ENCODE data around the gene UTS2R. TPM values are rescaled to one million over a fixed set of nuclear protein-coding genes. Genes with fewer than 3 reads are reported as not detected.

UTS2R gene
- total RNA-seq, 1 donor from 2014 or later, result not detected

DNA sequence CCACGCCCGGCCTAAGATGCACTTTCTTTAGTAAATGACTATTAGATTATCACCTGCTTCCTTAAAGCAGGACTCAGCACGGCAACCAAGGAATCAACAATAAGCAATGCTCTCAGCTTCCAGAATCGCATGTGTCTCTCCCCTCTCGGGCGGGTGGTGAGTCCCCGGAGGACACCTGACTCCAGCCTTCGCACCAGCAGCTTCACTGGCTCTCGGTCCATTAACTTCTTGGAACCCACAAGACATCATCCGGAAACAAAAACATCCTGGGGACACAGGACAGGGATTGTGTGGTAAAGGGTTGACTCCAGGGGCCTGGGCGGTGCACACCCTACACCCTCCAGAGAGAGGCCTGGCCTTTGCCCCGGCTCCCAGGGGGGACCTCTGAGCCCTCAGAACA lies 22.7 kb downstream of the UTS2R start:
- no peak for DNase-seq (ENCODE audit: low spot score)
- peaks cover 10% of the 10 kb centered on the region for H3K36me3 Mint-ChIP-seq (ENCODE audit: low read depth, unreplicated experiment)
- H3K27ac Mint-ChIP-seq (ENCODE audit: unreplicated experiment), result no peak overlapping the region
- no peaks in the 10 kb centered on the region for H3K9me3 Mint-ChIP-seq (ENCODE audit: unreplicated experiment)
- no peaks in the 10 kb centered on the region for H3K4me1 Mint-ChIP-seq (ENCODE audit: unreplicated experiment)
- no peak overlapping the region for H3K4me3 Mint-ChIP-seq (ENCODE audit: unreplicated experiment)
- H3K27me3 Mint-ChIP-seq (ENCODE audit: unreplicated experiment), result peaks cover 9% of the 10 kb centered on the region
- TF ChIP-seq, protein P1, sequence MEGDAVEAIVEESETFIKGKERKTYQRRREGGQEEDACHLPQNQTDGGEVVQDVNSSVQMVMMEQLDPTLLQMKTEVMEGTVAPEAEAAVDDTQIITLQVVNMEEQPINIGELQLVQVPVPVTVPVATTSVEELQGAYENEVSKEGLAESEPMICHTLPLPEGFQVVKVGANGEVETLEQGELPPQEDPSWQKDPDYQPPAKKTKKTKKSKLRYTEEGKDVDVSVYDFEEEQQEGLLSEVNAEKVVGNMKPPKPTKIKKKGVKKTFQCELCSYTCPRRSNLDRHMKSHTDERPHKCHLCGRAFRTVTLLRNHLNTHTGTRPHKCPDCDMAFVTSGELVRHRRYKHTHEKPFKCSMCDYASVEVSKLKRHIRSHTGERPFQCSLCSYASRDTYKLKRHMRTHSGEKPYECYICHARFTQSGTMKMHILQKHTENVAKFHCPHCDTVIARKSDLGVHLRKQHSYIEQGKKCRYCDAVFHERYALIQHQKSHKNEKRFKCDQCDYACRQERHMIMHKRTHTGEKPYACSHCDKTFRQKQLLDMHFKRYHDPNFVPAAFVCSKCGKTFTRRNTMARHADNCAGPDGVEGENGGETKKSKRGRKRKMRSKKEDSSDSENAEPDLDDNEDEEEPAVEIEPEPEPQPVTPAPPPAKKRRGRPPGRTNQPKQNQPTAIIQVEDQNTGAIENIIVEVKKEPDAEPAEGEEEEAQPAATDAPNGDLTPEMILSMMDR (IDR thresholded peaks at IDR 0.05; ENCODE audit: unreplicated experiment), result no peak

DNA sequence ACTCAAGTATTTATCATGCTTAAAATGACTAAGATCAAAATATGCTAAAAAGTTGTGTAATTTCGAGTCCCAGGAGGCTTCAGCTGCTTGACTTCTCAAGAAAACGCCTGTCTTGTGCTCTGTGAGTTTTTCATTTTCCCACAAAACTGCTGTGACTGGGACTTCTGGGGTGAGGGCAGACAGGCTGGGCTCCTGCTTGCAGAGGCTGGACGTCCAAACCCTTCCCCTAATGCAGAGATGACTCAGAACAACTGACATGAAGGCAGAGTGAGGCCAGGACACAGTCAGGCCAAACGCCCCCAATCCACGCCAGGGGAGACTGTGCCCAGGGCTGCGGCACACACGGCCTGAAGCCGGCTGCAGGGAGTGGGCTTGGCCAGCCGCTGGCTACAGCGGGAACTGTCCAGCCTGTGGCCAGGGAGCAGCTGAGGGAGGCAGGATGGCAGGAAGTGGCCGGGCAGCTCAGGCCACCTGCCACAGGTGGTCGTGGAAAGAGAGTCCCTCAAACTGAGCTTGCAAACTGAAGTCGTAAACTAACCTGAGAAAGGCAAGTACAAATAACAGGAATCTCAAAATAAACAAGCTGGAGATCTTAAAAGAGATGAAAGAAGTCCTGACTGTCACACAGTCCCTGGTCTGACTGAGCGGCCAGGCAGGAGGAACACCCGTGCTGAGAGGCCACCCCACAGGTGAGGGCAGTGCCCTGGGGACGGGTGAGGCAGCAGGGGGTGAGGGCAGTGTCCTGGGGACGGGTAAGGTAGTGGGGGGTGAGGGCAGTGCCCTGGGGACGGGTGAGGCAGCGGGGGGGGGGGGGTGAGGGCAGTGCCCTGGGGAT lies 25.3 kb downstream of the UTS2R start:
- Mint-ChIP-seq H3K27ac (ENCODE audit: unreplicated experiment) (no peak overlapping the region), H3K9me3 (ENCODE audit: unreplicated experiment) (no peaks in the 10 kb centered on the region), H3K4me1 (ENCODE audit: unreplicated experiment) (no peaks in the 10 kb centered on the region), H3K27me3 (ENCODE audit: unreplicated experiment) (peaks cover 10% of the 10 kb centered on the region), H3K36me3 (ENCODE audit: low read depth, unreplicated experiment) (peaks cover 10% of the 10 kb centered on the region), H3K4me3 (ENCODE audit: unreplicated experiment) (no peak overlapping the region)
- no peak for DNase-seq (ENCODE audit: low spot score)
- TF ChIP-seq, protein P1 (IDR thresholded peaks at IDR 0.05; ENCODE audit: unreplicated experiment), result no peak

DNA sequence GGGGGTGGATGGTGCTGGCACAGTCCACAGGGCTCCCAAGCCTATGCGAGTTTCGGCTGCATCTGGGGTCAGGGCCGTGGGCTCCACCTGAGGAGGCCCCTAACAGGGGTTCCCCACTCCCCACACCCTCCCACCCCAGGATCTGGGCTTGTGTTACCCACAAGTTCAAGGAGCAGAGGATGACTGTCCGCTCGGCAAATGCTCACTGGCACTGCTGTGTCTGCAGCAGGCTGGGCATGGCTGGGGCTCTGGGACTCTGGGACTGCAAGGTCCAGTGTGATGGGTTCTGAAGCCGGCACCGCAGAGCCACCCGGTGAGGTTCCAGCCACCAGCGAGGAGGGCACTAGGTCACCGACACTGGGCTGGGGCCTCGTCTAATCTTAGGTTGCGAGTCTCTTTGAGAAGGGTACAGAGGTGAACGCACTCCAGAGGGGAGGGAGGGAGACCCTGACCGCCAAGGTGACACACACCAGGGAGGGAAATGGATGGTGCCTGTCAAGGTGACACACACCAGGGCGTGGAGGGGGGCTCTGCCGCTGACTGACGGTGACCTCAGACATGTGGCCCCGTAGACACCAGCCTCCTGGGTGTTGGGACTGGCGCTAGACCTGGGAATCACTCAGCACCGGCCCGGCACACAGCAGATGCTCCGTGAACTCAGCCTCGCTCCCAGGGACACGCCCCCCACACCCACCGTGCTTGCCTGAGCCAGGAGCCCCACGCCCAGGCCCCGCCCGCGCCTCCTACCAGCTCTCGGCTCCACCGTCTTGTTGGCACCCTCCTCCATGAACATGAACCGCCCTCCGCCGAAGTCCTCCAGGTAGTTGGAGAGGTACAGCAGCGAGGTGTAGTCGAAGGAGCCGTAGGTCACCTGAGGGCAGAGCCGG lies 26.1 kb downstream of the UTS2R start:
- Mint-ChIP-seq H3K27ac (ENCODE audit: unreplicated experiment) (no peak overlapping the region), H3K4me1 (ENCODE audit: unreplicated experiment) (no peaks in the 10 kb centered on the region), H3K36me3 (ENCODE audit: low read depth, unreplicated experiment) (peaks cover 6% of the 10 kb centered on the region), H3K4me3 (ENCODE audit: unreplicated experiment) (no peak overlapping the region), H3K27me3 (ENCODE audit: unreplicated experiment) (peaks cover 6% of the 10 kb centered on the region), H3K9me3 (ENCODE audit: unreplicated experiment) (no peaks in the 10 kb centered on the region)
- TF ChIP-seq, protein P1 (IDR thresholded peaks at IDR 0.05; ENCODE audit: unreplicated experiment), result no peak
- DNase-seq (ENCODE audit: low spot score), result no peak

DNA sequence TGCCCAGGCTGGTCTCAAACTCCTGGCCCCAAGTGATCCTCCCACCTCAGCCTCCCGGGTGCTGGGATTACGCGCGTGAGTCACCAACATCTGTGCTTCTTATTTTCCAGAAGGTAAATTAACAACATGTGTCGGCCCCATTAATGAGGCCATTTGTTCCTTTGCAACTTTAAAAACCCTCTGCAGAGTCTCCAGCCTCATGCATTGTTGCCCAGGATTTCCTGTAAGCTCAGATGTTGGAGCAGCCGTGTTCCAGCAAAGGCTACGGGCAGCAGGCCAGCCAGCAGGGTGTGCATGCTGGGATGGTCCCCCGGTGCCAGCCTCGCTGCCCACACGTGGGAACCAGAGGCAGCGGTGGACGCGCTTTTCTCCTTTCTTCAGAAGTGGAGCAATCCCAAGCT lies 27.5 kb downstream of the UTS2R start:
- H3K27ac Mint-ChIP-seq (ENCODE audit: unreplicated experiment), result no peak overlapping the region
- H3K9me3 Mint-ChIP-seq (ENCODE audit: unreplicated experiment), result no peaks in the 10 kb centered on the region
- no peaks in the 10 kb centered on the region for H3K4me1 Mint-ChIP-seq (ENCODE audit: unreplicated experiment)
- H3K27me3 Mint-ChIP-seq (ENCODE audit: unreplicated experiment), result peaks cover 6% of the 10 kb centered on the region
- DNase-seq (ENCODE audit: low spot score), result no peak
- TF ChIP-seq, protein P1 (IDR thresholded peaks at IDR 0.05; ENCODE audit: unreplicated experiment), result no peak
- no peak overlapping the region for H3K4me3 Mint-ChIP-seq (ENCODE audit: unreplicated experiment)
- no peaks in the 10 kb centered on the region for H3K36me3 Mint-ChIP-seq (ENCODE audit: low read depth, unreplicated experiment)

Data from endothelial cell (in vitro differentiated cells).